ENCODE data around the gene PPP1R1B.

The PPP1R1B gene

GRCh38 chr17:39684369-39685192 is 57.8 kb downstream of the PPP1R1B start:
- no peak for DNase-seq (ENCODE audit: low read depth)

All from CMK (cell line).